ENCODE data around the gene RNF180. TPM values are rescaled to one million over a fixed set of nuclear protein-coding genes. Genes with fewer than 3 reads are reported as not detected.

RNF180 gene
- total and polyA plus RNA-seq, 8 donors, result 1.2 to 15.4 (median 4.2) TPM

- Histone ChIP-seq H3K4me3 (no peak overlapping the region), H3K36me3 (no peaks in the 10 kb centered on the region), H3K4me1 (no peaks in the 10 kb centered on the region), H3K27ac (no peak overlapping the region), H3K27me3 (no peaks in the 10 kb centered on the region), H3K9me3 (no peaks in the 10 kb centered on the region)
- TF ChIP-seq, protein P1, sequence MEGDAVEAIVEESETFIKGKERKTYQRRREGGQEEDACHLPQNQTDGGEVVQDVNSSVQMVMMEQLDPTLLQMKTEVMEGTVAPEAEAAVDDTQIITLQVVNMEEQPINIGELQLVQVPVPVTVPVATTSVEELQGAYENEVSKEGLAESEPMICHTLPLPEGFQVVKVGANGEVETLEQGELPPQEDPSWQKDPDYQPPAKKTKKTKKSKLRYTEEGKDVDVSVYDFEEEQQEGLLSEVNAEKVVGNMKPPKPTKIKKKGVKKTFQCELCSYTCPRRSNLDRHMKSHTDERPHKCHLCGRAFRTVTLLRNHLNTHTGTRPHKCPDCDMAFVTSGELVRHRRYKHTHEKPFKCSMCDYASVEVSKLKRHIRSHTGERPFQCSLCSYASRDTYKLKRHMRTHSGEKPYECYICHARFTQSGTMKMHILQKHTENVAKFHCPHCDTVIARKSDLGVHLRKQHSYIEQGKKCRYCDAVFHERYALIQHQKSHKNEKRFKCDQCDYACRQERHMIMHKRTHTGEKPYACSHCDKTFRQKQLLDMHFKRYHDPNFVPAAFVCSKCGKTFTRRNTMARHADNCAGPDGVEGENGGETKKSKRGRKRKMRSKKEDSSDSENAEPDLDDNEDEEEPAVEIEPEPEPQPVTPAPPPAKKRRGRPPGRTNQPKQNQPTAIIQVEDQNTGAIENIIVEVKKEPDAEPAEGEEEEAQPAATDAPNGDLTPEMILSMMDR (IDR thresholded peaks at IDR 0.05), result no peak
- no peak for TF ChIP-seq POLR2AphosphoS5 (IDR thresholded peaks at IDR 0.05)
- TF ChIP-seq POLR2A (IDR thresholded peaks at IDR 0.05), result no peak
- TF ChIP-seq EP300 (IDR thresholded peaks at IDR 0.05), result no peak
- 66 to 80% (median 73%) methylated on average over 4 of the region's 4 CpGs for WGBS, 5 donors
- no peak for DNase-seq
- intact Hi-C loops (cut with DNase I; ENCODE audit: low total_unique reads), result no loop called here
These were observed 146.8 kb downstream of the RNF180 start for GRCh38 chr5:64312491-64312890.

- Histone ChIP-seq H3K4me1 (no peaks in the 10 kb centered on the region), H3K36me3 (no peaks in the 10 kb centered on the region), H3K27ac (no peak overlapping the region), H3K9me3 (no peaks in the 10 kb centered on the region), H3K4me3 (no peak overlapping the region), H3K27me3 (no peaks in the 10 kb centered on the region)
- TF ChIP-seq, protein P1 (IDR thresholded peaks at IDR 0.05), result no peak
- TF ChIP-seq POLR2A (IDR thresholded peaks at IDR 0.05), result no peak
- no peak for TF ChIP-seq POLR2AphosphoS5 (IDR thresholded peaks at IDR 0.05)
- no peak for TF ChIP-seq EP300 (IDR thresholded peaks at IDR 0.05)
- no peak for DNase-seq
- intact Hi-C loops (cut with DNase I; ENCODE audit: low total_unique reads), result no loop called here
- WGBS, 5 donors, result 86 to 98% (median 90%) methylated on average over 1 of the region's 1 CpG
These were observed 150.1 kb downstream of the RNF180 start for GRCh38 chr5:64315778-64316177.

GRCh38 chr5:64318175-64318574 is 152.5 kb downstream of the RNF180 start:
- intact Hi-C loops (cut with DNase I; ENCODE audit: low total_unique reads), result no loop called here
- H3K4me3 ChIP-seq, result no peak overlapping the region
- no peaks in the 10 kb centered on the region for H3K9me3 ChIP-seq
- no peak overlapping the region for H3K27ac ChIP-seq
- H3K27me3 ChIP-seq, result no peaks in the 10 kb centered on the region
- no peaks in the 10 kb centered on the region for H3K36me3 ChIP-seq
- DNase-seq, result no peak
- WGBS, 5 donors, result 77 to 95% (median 90%) methylated on average over 1 of the region's 1 CpG
- H3K4me1 ChIP-seq, result no peaks in the 10 kb centered on the region
- TF ChIP-seq, protein P1 (IDR thresholded peaks at IDR 0.05), result no peak
- TF ChIP-seq POLR2A (IDR thresholded peaks at IDR 0.05) (no peak), EP300 (IDR thresholded peaks at IDR 0.05) (no peak), POLR2AphosphoS5 (IDR thresholded peaks at IDR 0.05) (no peak)

- H3K4me1 ChIP-seq, result no peaks in the 10 kb centered on the region
- intact Hi-C loops (cut with DNase I; ENCODE audit: low total_unique reads), result no loop called here
- H3K9me3 ChIP-seq, result peaks cover 0 to 17% (median 0%) of the 10 kb centered on the region in 4 donors
- 54 to 91% (median 77%) methylated on average over 1 of the region's 1 CpG for WGBS, 5 donors
- no peaks in the 10 kb centered on the region for H3K27me3 ChIP-seq
- no peak for DNase-seq
- H3K36me3 ChIP-seq, result peaks cover 0 to 18% (median 3%) of the 10 kb centered on the region in 4 donors
- H3K4me3 ChIP-seq, result no peak overlapping the region
- no peak overlapping the region for H3K27ac ChIP-seq
- TF ChIP-seq POLR2AphosphoS5 (IDR thresholded peaks at IDR 0.05) (no peak), EP300 (IDR thresholded peaks at IDR 0.05) (no peak), POLR2A (IDR thresholded peaks at IDR 0.05) (no peak)
- TF ChIP-seq, protein P1 (IDR thresholded peaks at IDR 0.05), result no peak
These were observed 157.9 kb downstream of the RNF180 start for GRCh38 chr5:64323591-64323990.
